Left cardiac atrium (tissue), 4 donors: Measurements from ENCODE around the gene TMEM255A. TPM values are rescaled to one million over a fixed set of nuclear protein-coding genes. Genes with fewer than 3 reads are reported as not detected.

Experiments used
- ATAC-seq, 2 donors: fragments of 200-7000 bp; cut with Tn5 transposase; one replicate each; pipeline ENCODE4 v1.9.1; 2020; ENCODE audit warnings: mild to moderate bottlenecking in 2 of 2, moderate library complexity in 2 of 2
- DNase-seq: peaks from one replicate; pipeline ENCODE4 v3.0.0-alpha.2; 2020
- intact Hi-C, 2 donors: fragments of 100-400 bp; cut with DNase I; formaldehyde crosslinking; loops; one replicate each; pipeline versions ENCODE4 v1.14.1 to v1.15.1; 2022 to 2023
- total RNA-seq, 2 donors: library from RNA; stranded (reverse); fragmentation: NEBNext Ultra II Directional; extraction: Animal tissue kit (Norgen Biotek cat#: 25700); gene quantifications; one replicate each; pipeline ENCODE4 v1.2.1, GENCODE V29; 2021
- donor health status: DM: no; HTN: yes; CAD: no.
- donor health status: DM: no; HTN: yes; CAD: no; lungs with severe emphysema.
- donor health status: DM: yes; HTN: yes; CAD: no.
- donor health status: Dilated cardiomyopathy.

The TMEM255A gene
- total RNA-seq, 2 donors from 2014 or later, result 0.42 to 1.4 TPM

GRCh38 chrX:120274958-120275357 is 36.3 kb downstream of the TMEM255A start:
- intact Hi-C loops, result no loop called here
- no peak for DNase-seq
- no peak for ATAC-seq

DNA sequence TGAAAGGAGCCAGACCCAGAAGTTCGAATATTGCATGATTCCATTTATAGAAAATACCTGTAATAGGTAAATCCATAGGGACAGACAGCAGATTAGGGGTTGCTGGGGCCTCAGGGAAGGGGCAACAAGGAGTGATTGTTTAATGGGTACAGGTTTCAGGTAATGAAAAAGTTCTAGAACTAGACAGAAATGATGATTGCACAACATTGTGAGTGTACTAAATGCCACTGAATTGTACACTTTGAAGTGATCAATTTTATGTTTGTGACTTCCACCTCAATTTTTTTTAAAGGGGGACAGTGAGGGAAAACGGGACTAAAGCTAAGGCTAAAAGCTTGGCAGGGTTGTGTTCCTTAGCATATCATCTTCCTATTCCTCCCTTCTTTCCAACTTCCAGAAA is 37.1 kb downstream of the TMEM255A start:
- no peak for DNase-seq
- intact Hi-C loops, result no loop called here
- no peak for ATAC-seq

DNA sequence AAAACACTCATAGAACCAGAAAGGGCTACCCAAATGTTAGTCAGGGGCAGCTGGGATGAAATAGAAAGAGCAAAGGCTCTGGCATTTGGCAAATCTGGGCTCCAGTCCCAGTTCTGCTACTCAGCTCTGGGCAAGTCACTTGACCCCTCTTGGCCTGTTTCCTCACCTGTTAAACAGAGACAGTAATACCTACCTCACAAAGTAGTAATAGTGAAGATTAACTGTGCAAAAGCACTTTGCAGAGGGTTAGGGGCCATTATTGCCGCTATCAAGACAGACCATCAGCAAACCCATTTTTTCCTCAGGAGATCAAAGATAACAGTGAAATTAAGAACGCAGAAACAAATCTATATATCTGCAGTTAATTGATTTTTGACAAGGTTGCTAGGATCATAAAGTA is 40.0 kb downstream of the TMEM255A start:
- DNase-seq, result no peak
- intact Hi-C loops, result no loop called here
- ATAC-seq, result peak in 1 of 2 donors; percentile 43

GRCh38 chrX:120270567-120270966 is 40.7 kb downstream of the TMEM255A start:
- ATAC-seq, result no peak
- intact Hi-C loops, result no loop called here
- no peak for DNase-seq

GRCh38 chrX:120269373-120270035 is 41.8 kb downstream of the TMEM255A start:
- ATAC-seq (peak; percentile 71 to 89), DNase-seq (no peak)
- intact Hi-C loops, result no loop called here

- DNase-seq (no peak), ATAC-seq (peak in 1 of 2 donors; percentile 17)
- intact Hi-C loops, result no loop called here
These were observed 46.9 kb downstream of the TMEM255A start for GRCh38 chrX:120264341-120264740.

GRCh38 chrX:120262859-120263708 is 48.2 kb downstream of the TMEM255A start:
- intact Hi-C loops, result no loop called here
- DNase-seq, result no peak
- peak in 1 of 2 donors; percentile 15 for ATAC-seq

GRCh38 chrX:120260369-120260768 is 50.9 kb downstream of the TMEM255A start:
- no peak for ATAC-seq
- DNase-seq, result no peak
- intact Hi-C loops, result no loop called here

GRCh38 chrX:120253784-120254183 is 57.5 kb downstream of the TMEM255A start:
- intact Hi-C loops, result no loop called here
- no peak for ATAC-seq
- DNase-seq, result no peak

GRCh38 chrX:120251471-120252011 is 59.7 kb downstream of the TMEM255A start:
- DNase-seq, result peak; percentile 39
- intact Hi-C loops, result no loop called here

GRCh38 chrX:120250522-120251271 is 60.6 kb downstream of the TMEM255A start, which contains the start of gene ZBTB33:
Gene ZBTB33, plus strand, starts transcription at chrX:120250812. Its CDS starts 2,604 bp downstream, at chrX:120253416.
- ATAC-seq, result peak; percentile 99
- intact Hi-C loops, result no loop called here

More at GRCh38 chrX:120251471-120252011, 59.7 kb downstream of the TMEM255A start:
- peak; percentile 23 to 58 for ATAC-seq

GRCh38 chrX:120244735-120245498 is 66.3 kb downstream of the TMEM255A start:
- peak; percentile 90 to 91 for ATAC-seq
- intact Hi-C loops, result loop anchor here in 1 of 2 donors (10.0 kb wide), 1 partner anchor 200 kb away; no protein-coding TSS in a partner anchor
- DNase-seq, result peak; percentile 65

More at GRCh38 chrX:120250522-120251271, 60.6 kb downstream of the TMEM255A start, which contains the start of gene ZBTB33:
- DNase-seq, result peak; percentile 92

GRCh38 chrX:120244395-120244734 is 66.9 kb downstream of the TMEM255A start:
- ATAC-seq (peak in 1 of 2 donors; percentile 39), DNase-seq (no peak)
- intact Hi-C loops, result loop anchor here in 1 of 2 donors (10.0 kb wide), 1 partner anchor 200 kb away; no protein-coding TSS in a partner anchor

DNA sequence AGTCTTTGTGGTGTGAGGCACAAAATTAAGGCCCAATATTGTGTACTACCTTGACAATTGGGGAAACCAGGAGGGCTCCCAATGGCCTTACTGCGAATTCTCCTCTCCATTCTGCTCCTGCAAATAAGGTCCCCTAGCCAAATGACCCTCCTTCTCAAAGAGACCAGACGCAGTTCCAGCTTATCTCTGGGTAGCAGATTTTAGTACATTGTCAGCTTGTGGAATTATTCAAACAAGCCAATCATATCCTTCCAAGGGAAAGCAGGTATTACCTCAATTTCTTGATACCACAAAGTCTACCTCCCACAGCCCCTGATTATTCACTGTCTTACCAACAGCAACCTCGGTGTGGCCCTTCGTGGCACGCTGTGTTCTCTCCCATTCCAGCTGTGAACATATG is 68.4 kb downstream of the TMEM255A start:
- DNase-seq (no peak), ATAC-seq (no peak)
- intact Hi-C loops, result loop anchor here in 1 of 2 donors (10.0 kb wide), 1 partner anchor 202 kb away; no protein-coding TSS in a partner anchor

GRCh38 chrX:120238933-120239332 is 72.3 kb downstream of the TMEM255A start:
- DNase-seq (no peak), ATAC-seq (no peak)
- intact Hi-C loops, result no loop called here

DNA sequence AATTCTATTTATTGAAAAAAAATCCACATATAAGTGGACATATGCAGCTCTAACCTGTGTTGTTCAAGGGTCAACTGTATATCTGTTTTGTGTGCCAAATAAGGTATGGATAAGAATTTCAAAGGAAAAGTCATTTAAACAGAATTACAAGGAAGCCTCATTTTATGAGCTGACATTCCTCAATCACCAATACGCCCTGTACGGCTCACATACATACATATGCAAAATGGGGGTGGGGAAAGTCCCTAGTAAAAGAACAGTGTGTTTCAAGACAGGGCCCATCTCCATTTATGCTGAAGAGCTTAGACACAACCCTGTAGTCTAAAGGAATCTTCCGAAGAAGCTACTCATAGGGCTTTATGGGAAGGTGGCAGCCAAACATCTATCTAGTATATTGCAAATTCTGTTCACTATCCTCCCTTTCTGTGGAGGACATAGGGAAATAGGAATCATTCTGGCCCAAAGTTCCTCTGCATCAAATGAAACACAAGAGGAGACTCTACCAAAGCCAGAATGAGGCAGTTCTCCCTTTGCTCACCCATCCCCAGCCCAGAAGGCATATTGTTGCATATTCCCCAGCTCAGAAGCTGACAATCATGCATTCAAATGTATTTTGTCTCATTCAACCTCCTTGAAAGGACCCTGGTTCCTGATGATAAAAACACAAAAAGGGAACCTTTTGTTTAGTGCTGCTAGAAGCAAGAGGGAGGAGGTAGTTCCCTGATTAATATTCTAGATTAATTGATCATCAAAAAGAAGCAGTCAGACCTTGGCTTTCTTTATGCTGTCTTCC is 74.4 kb downstream of the TMEM255A start:
- no peak for DNase-seq
- intact Hi-C loops, result no loop called here
- ATAC-seq, result no peak

- no peak for ATAC-seq
- DNase-seq, result no peak
- intact Hi-C loops, result no loop called here
These were observed 76.0 kb downstream of the TMEM255A start for GRCh38 chrX:120235284-120235683.
